ENCODE measurements around the gene PXT1.
"Not testable (repeated sequence)": the region's sequence is repeated elsewhere in the genome, so short reads cannot be mapped to it uniquely, and the experiment has no call there.

PXT1 gene

DNA sequence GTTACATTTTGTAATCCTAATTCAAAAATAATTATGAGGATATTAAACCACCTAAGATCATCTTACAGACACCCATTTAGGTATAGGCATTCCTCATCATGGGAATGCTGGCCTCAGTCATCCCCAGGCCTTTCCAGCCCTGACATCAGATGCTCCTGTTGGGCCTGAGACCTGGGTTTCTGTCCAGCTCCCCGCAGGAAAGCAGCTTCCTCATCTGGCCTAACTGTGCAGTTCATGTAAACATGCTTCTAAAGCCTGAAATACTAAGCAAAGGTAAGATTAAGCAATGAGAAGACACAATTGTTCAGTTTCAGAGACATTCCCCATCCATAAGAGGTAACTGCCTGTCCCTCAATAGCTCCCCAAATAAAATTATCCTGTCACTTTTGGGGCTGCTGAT is 74.2 kb downstream of the PXT1 start:
- DNase-seq, result no peak

DNA sequence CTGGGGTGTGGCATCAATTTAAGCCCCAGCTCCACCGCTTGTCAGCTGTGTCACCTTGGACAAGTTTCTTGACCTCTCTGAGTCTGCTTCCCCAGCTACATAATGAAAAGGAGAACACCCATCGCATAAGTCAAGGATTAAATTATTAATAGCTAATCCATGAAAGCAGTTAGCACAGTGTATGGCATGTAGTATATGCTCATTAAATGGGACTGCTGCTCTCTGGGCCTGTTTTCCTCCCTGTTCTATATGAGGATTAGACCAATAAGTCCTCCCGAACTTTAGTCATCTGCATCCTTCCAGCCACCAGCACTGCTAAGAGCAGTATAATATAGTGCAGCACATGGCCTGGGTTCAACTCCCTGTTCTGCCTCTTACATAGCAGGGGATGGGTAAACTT is 74.9 kb downstream of the PXT1 start:
- DNase-seq, result no peak

DNA sequence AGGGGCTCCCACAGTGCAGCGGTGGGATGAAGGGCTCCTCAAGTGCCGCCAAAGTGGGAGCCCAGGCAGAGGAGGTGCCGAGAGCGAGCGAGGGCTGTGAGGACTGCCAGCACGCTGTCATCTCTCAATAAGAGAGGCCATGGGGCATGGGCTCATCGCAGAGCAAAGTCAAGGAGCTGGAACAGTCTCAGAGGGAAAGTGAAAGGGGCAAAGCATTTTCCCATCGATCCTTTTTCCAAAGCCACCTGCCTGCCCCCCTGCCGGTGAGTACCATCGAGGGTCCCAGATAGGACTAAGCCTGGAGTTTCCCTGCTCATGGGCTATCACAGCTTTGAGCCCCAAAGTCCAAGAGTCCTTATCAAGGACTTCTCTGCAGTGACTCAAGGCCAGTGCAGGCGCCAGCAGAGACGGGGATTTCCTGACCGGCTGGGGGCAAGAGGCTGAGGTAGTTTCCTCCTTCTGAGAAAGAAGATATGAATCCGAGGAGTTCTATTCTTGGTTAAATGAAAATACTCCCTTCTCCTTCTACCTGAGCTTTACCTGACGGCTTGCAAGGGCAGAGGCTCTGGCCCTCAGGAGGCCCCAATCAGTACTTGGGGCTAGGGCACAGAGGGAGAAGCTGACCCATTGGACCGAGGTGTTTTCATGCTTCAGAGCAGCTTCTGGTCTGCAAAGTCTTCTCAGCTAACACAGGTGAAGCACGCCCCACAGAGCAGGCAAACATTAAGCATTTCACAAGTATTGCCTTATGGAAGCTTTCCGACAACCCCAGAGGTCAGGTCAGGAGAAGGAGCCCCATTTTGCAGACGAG is 77.8 kb downstream of the PXT1 start:
- DNase-seq, result no peak

DNA sequence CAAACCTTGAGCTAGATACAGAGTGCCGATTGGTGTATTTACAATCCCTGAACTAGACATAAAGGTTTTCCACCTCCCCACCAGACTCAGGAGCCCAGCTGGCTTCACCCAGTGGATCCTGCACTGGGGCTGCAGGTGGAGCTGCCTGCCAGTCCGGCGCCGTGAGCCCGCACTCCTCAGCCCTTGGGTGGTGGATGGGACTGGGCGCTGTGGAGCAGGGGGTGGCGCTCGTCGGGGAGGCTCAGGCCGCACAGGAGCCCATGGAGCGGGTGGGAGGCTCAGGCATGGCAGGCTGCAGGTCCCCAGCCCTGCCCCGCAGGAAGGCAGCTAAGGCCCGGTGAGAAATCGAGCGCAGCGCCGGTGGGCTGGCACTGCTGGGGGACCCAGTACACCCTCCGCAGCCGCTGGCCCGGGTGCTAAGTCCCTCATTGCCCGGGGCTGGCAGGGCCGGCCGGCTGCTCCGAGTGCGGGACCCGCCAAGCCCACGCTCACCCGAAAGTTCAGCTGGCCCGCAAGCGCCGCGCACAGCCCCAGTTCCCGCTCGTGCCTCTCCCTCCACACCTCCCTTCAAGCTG is 78.5 kb downstream of the PXT1 start:
- not testable (repeated sequence) for DNase-seq

DNA sequence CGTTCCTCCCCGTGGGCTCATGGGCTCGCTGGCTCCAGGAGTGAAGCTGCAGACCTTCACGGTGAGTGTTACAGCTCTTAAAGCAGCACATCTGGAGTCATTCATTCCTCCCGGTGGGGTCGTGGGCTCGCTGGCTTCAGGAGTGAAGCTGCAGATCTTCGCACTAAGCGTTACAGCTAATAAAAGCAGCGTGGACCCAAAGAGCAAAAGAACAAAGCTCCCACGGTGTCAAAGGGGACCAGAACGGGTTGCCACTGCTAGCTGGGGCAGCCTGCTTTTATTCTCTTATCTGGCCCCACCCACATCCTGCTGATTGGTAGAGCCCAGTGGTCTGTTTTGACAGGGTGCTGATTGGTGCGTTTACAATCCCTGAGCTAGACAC is 79.3 kb downstream of the PXT1 start:
- not testable (repeated sequence) for DNase-seq

DNA sequence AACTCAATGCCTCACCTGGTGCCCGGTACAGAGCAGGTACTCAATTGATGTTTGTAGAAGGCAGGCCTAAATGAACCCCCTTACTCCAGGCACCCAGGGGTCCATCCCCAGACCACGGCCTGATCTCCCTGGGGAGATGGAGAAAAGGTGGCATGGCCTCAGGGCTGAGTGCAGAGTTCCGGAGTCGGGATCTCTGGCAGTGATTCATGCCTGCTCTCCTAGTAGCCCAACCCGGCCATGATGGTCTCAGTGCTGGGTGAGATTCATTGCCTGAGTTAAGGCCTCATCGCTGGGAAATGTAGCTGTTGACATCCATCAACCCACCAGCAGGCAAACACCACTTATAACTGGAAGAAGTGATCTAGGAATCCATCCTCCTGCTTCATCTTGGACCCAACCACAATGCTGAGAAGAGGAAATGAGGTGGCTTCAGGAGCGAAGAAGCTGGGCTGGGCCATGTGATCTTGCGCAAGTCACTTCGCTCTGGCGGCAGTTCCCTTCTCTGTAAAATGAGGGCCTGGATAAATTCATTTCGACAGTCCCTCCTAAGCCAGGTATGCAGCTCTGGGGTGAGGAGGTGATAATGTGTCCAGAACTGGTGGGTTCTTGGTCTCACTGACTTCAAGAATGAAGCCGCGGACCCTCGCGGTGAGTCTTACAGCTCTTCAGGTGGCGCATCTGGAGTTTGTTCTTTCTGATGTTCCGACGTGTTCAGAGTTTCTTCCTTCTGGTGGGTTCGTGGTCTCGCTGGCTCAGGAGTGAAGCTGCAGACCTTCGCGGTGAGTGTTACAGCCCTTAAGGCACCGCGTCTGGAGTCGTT is 79.9 kb downstream of the PXT1 start:
- DNase-seq, result no peak

DNA sequence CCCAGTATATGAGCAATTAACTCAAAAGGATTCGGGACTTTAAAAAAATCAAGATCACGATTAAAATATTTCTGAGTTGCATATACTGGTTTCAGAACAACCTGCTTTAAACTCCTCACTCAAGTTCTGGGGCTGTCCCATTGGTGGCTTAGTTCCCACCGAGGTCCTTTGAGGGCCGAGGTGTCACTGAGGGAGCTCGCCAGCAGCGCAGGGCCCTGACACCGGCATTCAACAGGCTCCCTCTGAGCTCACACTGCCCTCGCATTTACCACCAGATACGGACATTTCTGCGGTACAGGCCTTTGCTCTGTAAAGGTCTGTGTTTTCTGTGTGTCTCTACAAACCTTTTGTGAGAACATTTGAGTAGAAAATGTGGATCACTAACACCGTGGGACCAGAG is 81.6 kb downstream of the PXT1 start:
- DNase-seq, result no peak

DNA sequence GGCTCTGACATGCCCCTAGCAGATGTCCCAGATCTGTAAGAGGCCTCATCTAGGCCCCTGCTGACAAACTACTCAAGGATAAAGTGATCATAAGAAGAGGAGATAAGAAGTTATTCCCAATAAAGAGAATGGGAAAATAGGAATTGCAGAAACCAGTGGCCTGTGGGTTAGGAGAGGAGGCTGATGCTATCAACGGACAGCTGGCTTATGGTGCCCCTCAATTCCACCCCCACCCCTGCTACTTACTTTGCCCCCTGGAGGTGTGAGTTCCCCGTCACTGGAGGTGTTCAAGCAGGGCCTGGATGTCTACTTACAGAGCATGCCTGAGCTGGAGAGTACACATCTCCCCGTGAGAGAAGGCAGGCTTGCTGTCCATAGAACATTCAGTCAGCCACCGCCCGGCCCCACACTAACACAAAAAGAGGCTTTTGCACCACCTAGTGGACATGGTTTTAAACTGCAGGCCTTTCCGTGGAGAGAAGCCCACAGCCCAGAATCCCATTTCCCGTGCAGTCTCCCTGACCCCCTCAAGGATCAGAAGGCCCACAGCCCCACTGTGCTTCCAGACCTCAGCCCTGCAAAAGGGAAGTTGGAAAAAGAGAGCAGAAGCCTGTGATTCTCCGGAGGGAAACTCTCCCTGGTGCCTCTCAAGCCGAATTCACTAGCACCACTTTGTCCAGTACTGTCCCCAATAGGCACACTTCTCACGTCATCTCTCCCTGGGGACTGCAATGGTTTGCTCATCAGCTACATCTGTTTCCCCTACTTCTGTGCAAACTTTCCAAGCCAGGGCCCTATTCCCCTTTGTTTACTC is 82.2 kb downstream of the PXT1 start:
- peak; percentile 29 to 58 (median 37) for DNase-seq

DNA sequence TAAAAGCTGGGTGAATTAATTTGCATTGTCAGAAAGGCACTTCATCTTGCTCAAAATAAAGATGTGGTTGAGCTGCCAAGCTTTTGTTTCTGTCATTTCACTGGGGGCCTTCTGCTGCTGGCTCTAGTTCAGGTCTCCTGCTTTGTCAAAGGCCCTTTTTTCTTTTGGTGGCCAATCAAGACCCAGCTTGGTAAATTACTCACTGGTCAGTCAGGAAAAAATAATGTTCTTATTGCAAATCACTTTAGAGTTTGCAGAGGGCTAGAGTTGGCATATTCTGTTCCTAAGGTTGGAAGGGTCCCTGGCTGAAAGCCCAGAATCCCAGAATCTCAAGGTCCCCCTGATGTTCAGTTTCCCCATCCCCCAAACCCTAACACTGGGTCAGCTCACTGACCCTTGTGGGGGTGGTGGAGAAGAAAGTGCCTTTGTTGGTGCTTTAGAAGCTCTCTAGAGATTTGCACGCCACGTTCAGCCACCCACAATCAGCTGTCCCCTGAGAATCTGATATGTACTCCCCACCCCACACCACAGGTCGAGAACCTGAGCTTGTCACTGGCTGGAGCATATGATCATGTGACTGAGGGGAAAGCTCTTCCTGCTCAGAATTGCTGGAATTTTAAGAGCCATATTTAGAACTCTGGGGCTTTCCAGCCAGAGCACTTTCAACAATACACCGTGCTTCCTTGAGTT is 84.3 kb downstream of the PXT1 start:
- DNase-seq, result no peak

DNA sequence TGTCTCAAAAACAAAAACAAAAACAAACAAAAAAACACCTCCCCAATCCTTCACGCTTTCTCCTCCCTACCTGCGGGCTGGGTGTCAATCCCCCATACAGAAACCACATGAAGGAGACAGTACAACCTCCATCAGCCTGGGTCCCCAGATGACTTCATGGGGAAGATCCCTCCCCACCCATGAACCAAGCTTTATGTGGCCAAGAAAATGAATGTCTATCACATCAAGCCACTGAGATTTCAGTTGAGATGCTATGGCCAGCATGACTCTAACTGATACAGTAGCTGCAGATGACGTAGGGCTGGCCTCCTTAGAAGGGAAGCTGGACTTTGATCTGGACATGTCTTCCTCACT is 84.8 kb downstream of the PXT1 start:
- DNase-seq, result no peak

DNA sequence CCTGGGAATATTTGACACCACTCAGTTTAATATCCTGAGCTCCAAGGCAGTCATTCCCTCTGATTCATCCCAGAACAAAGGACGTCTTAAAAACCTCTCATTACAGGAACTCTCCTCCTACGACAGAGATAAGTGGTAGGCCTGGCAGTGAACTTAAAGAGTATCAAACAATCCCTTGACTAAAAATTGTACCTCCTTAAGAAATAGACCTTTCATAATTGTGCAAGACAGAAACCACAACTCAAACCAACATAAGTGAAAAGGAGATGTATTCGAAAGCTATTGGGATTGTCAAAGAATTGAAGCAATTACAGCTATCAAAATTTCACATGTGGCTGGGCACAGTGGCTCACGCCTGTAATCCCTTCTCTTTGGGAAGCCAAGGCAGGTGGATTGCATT is 86.8 kb downstream of the PXT1 start:
- no peak for DNase-seq

DNA sequence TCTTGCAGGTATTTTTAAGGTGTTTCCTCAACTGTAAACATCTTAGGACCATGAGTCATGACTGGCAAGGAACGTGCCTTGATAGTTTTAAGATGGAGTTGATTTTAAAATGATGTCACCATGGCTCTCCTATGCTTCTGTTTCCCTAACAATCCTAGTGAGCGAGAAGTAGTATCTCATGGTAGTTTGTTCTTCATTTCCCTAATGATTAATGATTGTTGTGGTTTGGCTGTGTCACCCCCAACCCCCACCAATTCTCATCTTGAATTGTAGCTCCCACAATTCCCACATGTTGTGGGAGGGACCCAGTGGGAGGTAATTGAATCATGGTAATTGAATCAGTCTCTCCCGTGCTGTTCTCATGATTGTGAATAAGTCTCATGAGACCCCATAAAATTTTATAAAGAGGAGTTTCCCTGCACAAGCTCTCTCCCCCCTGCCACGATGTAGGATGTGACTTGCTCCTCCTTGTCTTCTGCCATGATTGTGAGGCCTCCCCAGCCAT is 89.2 kb downstream of the PXT1 start:
- no peak for DNase-seq

DNA sequence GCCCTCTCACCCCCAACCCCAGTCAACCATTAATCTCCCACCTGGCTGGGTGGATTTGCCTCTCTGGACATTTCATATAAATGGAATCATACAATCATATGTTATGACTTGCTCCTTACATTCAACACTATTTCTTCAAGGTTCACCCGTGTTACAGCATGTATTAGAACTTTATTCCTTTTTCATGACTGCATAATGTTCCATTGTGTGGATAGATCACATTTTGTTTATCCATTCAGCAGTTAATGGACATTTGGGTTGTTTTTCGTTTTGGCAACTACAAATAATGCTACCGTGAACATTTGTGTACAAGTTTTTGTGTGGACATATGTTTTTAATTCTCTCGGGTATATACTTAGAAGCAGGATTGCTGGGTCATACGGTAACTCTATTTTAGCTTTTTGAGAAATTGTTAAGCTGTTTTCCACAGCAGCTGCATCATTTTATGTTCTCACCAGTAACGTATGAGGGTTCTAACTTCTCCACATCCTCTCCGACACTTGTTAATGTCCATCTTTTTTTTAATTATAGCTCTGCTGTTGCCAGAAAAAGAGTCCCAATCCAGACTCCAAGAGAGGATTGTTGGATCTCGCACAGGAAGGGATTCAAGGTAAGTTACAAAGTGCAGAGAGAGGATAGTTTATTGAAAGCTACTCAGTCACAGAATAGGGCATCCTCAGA is 90.0 kb downstream of the PXT1 start:
- no peak for DNase-seq

DNA sequence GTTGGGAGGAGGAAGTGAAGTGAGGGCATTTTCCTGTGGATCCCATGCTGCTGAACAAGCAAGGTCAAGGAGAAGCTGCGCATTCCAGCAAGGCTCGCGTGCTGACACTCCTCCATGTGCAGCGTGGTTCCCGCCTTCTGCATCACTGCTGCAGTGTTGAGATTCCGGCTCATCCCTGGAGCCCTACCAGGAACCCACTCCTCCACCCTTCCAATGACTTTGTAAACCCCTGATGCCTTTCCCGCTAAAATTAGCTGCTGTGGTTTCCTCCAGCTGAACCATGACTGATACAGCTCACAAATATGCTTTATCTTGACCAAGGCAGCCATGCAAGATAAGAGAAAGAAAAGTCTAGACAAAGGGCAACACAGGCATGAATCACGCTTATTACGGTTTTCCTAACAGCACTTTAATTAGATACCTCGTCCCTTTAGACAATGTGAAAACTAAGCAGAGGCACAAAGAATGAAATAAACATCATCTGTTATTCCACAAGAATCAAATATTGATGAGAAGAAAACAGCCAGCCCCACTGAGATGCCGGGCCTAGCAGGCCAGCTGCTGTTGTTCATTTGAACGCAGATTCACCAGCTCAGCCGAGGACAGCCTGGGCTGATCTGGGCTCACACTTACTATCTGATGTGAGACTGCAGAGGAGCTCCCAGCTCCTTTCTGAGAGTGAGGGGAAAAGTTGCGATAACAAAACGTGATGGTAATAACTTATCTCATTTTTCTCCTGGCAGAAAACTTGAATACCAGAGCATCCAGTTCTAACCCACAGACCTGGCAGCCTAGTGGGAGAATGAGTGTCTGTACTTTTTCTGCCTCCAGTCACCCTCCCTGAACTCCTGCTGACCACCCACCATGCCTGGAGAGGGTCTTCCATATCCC is 91.7 kb downstream of the PXT1 start:
- no peak for DNase-seq

DNA sequence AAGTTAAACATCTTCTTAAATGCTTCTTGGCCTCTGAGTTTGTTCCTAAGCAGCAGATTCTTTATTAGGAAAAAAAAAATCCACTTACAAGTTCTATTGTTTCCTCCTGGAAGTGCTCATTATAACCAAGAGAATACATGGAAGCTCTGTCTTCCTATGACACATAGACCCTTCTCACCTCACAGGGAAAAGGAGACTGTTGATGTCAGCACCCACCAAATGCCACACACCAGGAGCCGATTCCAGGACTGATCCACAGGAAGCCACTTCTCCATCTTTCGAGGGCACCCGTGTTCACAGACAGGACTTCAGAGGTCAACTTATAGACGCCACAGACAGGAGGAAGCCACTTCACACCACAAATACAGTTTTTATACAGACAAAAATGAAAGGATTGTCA is 92.6 kb downstream of the PXT1 start:
- no peak for DNase-seq

DNA sequence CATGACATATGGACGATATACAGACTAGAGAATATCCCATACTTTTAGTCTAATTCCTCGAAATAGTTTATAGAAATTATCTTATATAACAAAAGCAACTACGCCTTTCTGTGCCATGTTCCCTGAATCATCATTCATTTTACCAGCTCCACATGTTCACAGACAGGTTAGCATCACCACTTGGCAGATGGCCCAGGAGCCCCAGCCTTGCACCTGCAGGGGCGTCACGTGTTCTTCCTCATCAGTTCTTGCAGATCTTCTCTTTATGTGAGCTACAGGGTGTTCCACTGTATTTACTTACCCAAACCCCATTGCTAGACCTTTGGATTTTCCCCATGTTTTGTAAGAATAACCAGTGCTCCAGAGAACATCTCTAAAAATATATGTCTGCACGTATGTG is 93.4 kb downstream of the PXT1 start:
- peak in 2 of 4 experiments; percentile 13 to 23 for DNase-seq

DNA sequence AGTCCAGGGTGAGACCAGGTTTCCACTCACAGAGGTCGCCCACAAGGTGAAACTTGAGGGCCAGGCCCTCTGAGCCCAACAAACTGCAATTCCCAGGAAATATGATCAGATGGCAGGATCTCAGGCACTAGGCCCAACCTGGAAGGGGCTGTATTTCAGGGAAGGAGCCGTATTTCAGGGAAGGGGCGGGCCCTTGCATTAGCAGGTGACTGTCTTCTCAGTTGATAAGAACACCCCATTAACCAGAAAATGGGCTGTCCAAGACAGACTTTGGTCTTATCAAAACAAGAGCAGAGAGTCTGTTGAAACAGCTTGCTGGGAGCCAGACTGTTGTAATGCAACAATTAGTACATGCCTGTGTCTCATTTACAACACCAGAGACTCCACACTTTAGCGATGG is 95.0 kb downstream of the PXT1 start:
- no peak for DNase-seq

DNA sequence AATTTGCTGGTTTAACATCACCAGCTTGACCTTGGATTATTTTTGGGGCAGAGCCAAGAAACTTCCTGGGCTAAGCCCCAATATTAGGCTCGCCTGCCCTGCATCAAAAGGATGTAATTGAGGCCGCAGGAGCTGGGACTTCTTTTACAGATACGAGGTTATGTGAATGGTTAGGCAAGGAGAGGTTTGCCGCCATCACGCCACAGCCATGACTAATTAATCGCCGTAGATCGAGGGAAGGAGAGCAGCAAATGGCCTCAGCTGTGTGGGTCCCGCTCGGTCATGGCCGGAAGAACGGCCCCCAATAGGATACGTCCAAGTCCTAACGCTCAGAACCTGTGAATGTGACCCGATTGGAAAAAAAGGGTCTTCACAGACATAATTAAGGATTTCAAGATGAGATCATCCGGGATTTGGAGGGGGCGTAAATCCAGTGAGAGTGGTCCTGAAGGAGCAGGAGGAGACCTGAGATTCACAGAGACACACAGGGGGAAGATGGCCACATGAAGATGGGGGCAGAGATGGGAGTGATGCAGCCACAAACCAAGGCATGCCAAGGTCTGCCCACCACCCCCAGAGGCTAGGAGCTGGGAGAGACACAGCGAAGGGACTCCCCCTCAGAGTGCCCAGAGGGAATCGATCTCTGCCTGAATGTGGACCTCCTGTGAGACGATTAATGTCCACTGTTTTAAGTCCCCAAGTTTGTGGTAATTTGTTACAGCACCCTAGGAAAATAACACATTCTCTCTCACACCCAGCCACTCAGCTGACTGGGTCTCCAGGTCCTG is 96.0 kb downstream of the PXT1 start:
- no peak for DNase-seq

DNA sequence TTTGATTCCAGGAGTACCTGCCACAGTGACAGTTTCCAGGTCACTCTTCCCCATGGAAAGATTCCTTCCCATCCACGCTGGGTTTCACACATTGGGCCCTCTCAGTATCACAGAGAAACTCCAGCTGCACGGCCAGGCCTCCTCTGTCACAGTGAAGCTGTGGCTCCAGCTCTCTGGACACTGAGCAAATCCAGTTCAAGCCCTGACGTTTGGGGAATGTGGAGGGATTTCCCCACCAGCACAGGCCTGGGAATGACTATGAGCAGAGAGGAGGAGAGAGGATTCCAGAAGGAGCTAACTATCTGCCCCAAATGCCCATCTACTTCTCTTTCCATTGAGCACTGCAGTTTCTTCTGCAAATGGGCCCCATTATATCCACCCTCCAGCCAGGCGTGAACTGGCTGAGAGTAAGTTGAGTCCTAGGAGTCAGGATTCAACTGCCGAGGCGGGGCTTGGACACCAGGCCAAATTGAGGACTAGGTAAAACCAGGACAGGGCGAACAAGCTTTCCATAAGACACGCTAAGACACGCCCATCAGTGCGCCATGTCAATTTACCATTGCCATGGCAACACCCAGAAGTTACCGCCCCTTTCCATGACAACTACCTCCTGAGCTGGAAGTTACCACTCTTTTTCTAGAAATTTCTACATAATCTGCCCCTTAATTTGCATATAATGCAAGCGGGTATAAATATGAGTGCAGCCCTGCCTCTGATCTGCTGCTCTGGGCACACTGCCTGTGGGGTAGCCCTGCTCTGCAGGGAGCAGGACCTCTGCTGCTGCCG is 96.8 kb downstream of the PXT1 start:
- DNase-seq, result no peak
